ENCODE measurements around the gene NOS1AP.
"Not testable (repeated sequence)": the region's sequence is repeated elsewhere in the genome, so short reads cannot be mapped to it uniquely, and the experiment has no call there.

The NOS1AP gene

DNA sequence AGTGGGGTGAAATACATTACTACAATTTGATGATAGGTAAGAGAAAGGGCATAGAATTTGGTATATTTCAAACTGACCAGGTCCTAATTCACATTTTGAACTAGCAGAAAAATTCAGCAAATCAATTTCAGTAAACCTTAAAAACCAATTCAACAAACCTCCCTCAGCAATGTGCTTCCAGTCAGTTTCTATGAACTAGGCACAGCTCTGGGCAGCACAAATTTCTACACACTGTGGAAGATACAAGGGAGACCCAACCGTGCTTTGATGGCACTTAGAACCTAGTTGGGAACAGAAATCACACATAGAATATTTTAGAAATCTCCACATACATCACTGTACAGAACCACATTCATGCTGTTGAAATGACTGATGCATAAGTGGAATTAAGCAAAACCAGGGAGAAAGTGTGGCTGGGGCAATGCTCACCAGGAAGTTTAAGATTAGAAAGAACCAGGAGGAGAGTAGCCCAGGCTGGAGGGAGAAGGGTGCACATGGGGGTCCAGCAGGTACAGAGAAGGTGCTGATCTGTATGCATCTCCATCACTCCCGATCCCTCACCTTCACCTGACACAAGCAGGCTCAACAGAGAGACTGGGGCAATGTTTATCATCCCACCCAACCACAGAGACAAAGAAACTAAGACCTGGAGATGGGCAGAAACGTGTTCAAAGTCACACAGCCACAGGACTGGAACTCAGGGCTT lies 326.9 kb downstream of the NOS1AP start:
- DNase-seq (ENCODE audit: low read depth in 1 of 2, low spot score in 1 of 2): no peak

DNA sequence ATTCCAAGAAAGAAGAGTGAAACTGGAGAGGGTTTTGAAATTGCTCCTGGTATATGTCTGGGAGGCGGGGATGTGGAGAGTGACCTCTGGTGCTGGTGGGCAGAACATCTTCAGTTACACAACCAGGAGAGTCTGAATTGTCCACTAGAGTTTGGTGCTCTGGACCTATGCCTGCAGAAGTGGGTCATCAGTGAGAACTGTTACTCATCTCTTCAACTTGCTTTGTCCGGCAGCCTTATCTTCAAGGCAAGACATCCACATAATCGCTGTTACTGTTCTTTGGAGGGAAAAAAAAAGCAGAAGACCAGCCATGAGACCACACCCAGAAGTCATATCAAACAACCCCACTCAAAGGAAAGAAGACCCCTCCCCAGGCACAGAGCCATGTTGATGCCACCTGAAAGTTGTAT lies 327.6 kb downstream of the NOS1AP start:
- no peak for DNase-seq (ENCODE audit: low read depth in 1 of 2, low spot score in 1 of 2)

DNA sequence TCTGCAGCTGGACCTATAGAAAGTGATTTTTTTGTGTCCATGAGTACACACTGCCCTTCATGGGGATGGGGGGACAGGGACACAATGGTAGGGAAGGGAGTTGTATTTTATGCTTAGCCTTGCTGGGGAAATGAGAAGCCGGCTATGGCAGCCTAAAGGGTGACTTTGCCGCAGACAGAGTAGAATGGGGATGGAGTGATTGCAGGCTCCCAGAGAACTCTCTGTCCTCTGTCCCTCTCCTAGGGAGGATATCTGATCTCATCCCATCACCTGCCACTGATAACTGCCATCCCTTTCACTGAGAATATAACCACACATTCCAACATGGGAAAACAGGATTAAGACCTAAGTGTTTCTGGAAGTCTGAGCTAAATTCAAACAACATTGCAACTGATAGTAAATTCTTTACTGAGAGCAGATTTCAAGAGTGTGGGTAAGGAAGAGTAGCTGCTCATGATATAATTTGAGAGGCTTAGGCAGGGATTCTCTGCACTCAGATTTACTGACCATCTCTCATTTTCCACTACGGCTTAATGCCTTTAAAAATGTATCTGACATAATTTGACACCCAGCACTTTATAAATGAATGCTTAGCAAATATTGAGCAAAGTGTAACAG lies 328.6 kb downstream of the NOS1AP start:
- no peak for DNase-seq (ENCODE audit: low read depth in 1 of 2, low spot score in 1 of 2)

DNA sequence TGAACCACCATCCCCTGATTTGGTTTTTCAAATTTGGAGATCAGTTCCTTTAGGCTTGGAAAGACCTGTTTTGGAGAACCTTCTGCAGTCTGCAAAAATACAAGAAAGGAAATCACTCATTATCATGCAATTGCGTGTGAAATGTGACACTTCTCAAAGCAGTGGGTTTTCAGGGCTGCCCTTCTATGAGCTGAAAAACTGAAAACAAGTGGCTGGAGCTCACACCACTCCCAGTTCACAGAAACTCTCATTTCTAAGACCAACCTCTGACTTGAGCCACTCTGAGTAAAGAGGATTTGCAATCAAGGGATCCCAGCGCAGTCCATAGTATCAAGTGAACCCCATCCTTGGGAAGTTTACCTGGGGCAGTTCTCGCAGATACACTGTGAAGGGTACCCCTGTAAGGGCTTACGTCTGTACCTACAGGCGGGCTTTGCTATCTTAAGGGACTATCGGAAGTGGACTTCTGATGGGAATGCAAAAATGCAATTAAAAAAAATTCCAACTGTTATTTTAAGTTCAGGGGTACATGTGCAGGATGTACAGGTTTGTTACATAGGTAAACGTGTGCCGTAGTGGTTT lies 329.6 kb downstream of the NOS1AP start:
- no peak for DNase-seq (ENCODE audit: low read depth in 1 of 2, low spot score in 1 of 2)

DNA sequence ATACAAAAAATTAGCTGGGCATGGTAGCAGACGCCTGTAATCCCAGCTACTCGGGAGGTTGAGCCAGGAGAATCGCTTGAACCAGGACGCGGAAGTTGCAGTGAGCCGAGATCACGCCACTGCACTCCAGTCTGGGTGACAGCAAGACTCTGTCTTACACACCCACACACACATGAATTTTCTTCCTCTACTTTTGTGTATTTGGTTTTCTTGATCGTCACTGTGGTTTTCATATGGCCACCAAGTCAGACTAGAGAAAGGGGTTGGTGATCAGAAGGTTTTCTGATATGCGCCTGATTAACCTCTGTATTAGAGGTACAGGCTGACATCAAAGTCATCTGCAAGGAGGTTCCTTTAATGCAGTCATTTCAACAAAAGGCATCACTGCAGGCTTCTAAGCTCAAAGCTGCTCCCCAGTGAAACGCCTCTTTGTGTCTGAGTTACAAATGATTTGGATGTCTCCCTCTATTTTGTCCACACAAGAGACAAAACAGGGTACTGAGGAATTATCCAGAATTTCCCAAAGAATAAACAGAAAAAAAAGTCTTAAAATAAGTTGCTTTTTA lies 331.4 kb downstream of the NOS1AP start:
- DNase-seq (ENCODE audit: low read depth in 1 of 2, low spot score in 1 of 2): no peak

DNA sequence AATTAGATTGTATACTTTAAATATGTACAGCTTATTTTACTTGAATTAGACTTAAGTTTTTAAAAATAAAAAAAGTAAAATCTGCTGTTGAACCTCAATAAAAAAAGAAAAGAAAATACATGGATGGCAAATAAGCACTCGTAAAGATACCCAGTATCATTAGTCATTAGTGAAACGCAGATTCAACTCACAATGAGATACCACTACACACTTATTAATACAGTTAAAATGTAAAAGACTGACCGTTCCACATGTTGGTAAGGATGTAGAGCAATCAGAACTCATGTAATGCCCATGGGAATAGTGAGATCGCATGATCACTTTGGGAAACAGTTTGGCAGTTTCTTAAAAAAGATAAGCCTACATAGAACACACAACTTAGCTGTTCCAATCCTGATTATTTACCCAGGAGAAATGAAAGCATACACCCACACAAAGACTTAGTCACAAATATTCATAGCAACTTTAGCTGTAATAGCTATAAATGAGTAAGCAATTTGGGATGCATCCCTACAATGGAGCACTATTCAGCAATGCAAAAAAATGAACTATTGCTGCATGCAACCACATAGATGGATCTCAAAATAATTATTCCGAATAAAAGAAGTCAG lies 335.2 kb downstream of the NOS1AP start:
- DNase-seq (ENCODE audit: low read depth in 1 of 2, low spot score in 1 of 2): no peak

DNA sequence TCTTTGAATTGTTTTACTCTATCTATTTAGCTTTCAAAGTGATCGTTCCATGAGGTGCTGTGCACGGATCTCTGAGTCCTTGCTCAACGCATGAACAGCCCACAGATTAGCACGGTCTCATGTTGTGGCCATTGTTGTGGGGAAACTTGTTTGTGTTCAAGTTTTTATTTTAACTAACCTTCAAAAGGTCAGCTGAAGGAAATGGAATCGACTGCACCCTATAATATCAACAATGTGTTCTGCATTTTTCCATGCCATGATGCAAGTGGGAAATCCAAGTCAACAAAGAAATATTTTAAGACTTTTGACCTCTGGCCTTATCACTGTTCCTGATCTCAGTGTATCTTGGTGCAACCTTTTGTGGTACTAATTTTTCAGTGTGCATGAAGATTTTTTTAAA lies 336.3 kb downstream of the NOS1AP start:
- no peak for DNase-seq (ENCODE audit: low read depth in 1 of 2, low spot score in 1 of 2)

DNA sequence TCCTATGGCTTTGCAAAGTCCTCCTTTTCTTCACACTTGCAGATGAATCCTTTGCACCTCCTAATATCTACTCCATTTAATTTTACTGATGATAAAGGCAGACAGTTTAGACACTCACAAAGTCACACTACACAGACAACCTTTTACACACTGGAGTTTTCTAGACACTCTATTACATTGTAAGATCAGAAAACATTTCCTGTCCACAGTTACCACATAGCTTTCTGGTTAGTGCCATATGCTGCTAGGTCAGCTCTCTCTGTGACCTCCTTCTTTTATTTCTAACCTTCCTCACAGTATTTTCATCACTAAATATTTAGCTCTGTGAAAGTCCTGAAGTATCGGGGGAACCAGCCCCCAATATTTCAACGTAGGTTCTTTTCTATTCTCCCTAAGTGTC lies 337.3 kb downstream of the NOS1AP start:
- DNase-seq (ENCODE audit: low read depth in 1 of 2, low spot score in 1 of 2): no peak

DNA sequence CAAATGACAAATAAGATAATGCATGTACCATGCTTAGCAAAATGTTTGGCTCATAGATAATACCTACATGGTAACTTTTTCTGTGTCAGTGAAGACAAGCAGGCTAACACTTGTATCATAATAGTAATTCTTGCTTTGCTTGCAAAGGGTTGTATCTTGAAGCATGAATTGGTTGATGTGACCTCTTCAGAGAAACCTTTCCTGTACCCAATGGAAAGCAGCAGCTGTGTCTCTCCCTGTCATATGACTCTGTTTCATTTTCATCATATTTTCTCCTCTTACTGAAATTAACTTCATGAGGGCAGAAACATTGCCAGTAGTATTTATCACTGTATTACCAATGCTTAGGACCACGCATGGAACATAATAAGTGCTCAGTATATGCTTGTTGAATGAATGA lies 338.0 kb downstream of the NOS1AP start:
- no peak for DNase-seq (ENCODE audit: low read depth in 1 of 2, low spot score in 1 of 2)

DNA sequence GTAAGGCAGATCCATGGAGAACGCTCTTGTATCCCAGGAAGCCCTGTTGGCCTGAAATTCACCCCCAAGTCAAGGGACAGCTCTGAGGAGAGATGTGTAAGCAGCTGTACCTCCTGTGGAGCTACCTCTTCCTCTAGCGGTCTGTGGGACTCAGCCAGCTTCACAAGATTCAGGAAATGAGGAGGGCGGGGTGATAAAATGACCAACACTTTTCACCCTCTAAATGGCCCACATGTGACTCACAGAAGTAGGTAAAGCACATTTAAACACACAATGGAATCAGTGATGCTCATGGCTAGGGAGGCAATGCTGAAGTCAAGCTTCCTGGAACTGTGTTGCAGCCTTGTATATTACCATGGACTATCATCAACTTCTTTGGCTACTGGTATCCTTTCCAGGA lies 342.5 kb downstream of the NOS1AP start, which contains the start of gene SH2D1B:
Gene SH2D1B (minus strand): TSS at position 135 of the 400 bp plus-strand sequence. CDS start 120 bp downstream, at position 15.
- no peak for DNase-seq (ENCODE audit: low read depth in 1 of 2, low spot score in 1 of 2)

DNA sequence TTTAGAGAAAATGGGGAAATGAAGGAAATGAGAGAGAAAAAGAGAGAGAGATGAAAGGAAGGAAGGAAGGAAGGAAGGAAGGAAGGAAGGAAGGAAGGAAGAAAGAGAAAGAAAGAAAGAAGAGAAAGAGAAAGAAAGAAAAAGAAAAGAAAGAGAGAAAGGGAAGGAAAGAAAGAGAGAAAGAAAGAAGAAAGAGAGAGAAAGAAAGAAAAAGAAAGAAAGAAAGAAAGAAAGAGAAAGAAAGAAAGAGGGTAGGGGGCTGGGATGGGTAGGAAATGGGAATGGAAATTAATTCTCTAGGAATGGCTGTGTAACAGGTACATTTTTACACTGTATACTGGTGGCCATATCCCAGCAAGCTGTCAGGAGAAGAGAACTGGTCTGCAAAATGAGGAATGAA lies 346.7 kb downstream of the NOS1AP start:
- DNase-seq (ENCODE audit: low read depth in 1 of 2, low spot score in 1 of 2): no peak

DNA sequence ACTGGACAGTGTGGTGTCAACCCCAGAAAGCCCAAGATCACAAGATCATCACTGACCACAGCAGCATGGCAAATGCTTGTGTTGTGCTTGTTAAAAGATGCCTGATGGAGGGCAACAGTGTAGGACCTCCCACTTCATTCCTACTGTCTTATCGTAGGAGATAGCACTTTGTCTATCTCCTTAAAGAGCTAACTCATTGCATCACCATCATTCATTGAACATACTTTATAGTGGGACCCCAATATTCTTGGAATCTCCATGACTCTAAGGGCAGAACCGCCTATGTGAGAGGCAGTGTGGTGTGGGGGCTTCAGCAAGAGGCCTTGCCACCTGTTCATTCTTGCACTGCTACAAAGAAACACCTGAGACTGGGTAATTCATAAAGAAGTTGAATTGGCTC lies 347.4 kb downstream of the NOS1AP start:
- no peak for DNase-seq (ENCODE audit: low read depth in 1 of 2, low spot score in 1 of 2)

DNA sequence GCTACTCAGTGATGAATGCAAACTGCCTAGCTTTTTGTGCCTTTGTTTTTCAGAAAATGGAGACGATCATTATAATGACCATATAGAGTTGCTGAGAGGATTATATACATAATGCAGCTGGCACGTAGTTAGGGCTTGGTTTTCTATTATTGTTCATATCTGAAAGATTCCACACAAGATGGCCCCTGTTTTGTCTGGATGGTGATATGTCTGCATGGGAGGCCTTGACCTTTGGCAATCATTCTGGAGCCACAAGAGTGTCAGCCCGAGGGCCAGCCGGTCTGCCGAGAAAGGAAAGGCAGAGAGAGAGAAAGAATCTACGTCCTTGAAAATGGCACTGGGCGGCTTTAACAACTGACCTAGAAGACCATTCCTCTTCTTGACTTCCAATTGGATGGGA lies 348.2 kb downstream of the NOS1AP start:
- no peak for DNase-seq (ENCODE audit: low read depth in 1 of 2, low spot score in 1 of 2)

DNA sequence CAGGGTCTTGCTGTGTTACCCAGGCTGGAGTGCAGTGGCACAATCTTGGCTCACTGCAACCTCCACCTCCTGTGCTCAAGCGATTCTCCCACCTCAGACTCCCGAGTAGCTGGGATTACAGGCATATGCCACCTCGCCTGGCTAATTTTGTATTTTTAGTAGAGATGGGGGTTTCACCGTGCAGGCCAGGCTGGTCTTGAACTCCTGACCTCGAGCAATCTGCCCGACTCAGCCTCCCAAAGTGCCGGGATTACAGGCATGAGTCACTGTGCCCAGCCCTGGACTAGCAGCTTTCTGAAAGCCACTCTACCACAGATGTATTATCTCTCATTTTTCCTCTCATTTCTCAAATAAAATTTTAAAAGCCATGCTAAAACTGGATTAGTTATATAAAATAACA lies 349.1 kb downstream of the NOS1AP start:
- not testable (repeated sequence) for DNase-seq (ENCODE audit: low read depth in 1 of 2, low spot score in 1 of 2)

DNA sequence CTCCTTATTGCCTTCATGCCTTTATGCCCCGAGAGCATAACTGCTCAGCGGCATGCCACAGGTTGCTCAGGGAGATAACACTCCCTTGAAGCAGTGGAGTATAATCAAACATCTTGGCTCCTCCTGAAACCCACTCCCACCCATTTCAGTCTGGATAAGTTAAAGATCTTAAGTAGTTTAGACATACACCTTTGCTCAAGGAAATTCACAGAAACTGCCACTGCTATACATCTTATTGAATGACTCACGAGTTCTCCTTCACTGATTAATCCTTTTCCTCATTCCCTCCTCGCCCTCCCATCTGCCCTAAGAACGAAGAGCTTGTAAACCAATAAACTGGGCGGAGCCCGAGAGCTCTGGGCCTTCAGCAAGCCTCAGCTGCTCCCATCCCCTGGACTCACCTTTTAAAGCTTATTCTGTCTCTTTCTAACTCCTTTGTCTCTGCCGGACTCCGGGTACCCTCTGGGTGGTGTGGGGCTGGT lies 350.0 kb downstream of the NOS1AP start:
- not testable (repeated sequence) for DNase-seq (ENCODE audit: low read depth in 1 of 2, low spot score in 1 of 2)
